ENCODE measurements around the gene DIS3L2.

GRCh38 chr2:232369126-232369951, 407.8 kb downstream of the DIS3L2 start:
- TF ChIP-seq, protein P1, sequence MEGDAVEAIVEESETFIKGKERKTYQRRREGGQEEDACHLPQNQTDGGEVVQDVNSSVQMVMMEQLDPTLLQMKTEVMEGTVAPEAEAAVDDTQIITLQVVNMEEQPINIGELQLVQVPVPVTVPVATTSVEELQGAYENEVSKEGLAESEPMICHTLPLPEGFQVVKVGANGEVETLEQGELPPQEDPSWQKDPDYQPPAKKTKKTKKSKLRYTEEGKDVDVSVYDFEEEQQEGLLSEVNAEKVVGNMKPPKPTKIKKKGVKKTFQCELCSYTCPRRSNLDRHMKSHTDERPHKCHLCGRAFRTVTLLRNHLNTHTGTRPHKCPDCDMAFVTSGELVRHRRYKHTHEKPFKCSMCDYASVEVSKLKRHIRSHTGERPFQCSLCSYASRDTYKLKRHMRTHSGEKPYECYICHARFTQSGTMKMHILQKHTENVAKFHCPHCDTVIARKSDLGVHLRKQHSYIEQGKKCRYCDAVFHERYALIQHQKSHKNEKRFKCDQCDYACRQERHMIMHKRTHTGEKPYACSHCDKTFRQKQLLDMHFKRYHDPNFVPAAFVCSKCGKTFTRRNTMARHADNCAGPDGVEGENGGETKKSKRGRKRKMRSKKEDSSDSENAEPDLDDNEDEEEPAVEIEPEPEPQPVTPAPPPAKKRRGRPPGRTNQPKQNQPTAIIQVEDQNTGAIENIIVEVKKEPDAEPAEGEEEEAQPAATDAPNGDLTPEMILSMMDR (IDR thresholded peaks at IDR 0.05): no peak
- TF ChIP-seq POLR2A (IDR thresholded peaks at IDR 0.05): no peak
- no peak for TF ChIP-seq EP300 (IDR thresholded peaks at IDR 0.05)
